AG09319 (cell line): ENCODE measurements around the gene GLS.

Experiments used
- DNase-seq: peaks from one replicate; pipeline ENCODE4 v3.0.0-alpha.2; 2010; ENCODE audit warnings: low read depth; ENCODE audit errors: extremely low read depth
- TF ChIP-seq, protein P1 (sequence below): IDR thresholded peaks from 2 replicates; pipeline ENCODE4 v1.5.1; 2011; ENCODE audit warnings: low read depth, mild to moderate bottlenecking, inconsistent platforms, low read length, moderate library complexity

The GLS gene

DNA sequence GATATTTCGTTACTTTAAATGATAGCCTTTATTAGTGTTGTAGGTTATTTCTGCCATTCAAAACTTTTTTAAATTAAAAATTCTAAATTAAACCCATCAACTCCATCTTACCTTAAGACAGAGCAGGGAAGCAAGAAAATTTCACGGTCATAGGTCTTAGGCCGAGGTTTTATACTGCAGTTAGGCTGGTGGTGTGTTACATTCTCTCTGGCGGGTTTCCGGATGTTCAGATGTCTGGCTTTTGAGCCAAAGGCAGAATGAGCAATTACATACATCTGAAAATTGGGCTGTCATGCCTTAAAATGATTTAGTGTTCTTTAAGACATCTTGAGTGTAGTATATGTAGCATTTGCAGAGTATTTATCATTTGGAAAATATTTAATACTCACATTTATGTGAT, 27.9 kb downstream of the GLS start:
- no peak for DNase-seq
- TF ChIP-seq, protein P1, sequence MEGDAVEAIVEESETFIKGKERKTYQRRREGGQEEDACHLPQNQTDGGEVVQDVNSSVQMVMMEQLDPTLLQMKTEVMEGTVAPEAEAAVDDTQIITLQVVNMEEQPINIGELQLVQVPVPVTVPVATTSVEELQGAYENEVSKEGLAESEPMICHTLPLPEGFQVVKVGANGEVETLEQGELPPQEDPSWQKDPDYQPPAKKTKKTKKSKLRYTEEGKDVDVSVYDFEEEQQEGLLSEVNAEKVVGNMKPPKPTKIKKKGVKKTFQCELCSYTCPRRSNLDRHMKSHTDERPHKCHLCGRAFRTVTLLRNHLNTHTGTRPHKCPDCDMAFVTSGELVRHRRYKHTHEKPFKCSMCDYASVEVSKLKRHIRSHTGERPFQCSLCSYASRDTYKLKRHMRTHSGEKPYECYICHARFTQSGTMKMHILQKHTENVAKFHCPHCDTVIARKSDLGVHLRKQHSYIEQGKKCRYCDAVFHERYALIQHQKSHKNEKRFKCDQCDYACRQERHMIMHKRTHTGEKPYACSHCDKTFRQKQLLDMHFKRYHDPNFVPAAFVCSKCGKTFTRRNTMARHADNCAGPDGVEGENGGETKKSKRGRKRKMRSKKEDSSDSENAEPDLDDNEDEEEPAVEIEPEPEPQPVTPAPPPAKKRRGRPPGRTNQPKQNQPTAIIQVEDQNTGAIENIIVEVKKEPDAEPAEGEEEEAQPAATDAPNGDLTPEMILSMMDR: no peak

DNA sequence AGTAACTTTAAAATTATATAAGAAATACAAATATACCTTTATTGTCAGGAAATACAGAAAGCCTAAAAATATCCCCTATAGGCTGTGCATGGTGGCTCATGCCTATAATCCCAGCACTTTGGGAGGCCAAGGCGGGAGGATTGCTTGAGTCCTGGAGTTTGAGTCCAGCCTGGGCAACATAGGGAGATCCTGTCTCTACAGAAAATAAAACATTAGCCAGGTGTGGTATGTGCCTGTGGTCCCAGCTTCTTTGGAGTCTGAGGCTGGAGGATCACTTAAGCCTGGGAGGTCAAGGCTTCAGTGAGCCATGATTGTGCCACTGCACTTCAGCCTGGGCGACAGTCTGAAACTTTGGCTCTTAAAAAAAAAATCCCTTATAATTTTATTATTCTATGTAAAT, 29.1 kb downstream of the GLS start:
- TF ChIP-seq, protein P1: no peak

DNA sequence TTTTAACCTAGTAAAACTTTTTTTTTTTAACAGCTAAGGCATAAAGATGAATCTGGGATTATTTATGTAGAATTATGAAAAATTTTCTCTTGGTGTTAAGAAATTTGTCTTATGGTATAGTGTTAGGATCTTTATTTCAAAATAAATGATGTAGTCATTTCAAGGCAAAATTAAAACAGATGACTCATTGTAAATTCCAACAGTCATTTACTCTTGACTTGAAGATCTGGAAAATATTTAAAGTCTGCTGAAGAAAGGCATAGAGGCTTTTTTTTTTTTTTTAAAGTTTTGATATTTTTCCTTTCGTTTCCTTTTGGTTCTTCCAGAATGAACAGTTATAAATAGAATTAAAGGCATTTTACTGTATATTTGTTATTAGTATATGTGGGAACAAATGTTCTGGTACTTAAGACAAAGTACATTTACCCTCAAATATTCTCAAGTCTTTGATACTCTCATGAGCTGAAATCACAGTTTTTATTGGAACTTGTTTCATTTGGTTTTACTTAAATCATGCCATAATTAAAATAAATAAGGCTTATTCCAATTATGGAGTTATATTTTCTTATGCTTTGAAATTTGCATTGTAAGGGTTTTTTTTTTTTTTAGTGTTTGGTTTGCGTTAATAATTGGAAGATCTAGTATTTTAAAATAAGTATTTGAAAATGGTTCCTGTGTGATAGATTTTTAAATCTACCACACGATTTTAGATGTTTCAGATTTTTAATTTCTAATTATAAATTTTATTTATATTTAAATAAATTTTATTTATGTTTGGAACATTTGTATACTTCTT, 29.9 kb downstream of the GLS start:
- DNase-seq: no peak
- TF ChIP-seq, protein P1: no peak

More for the DNA sequence above, 29.1 kb downstream of the GLS start:
- DNase-seq: no peak

DNA sequence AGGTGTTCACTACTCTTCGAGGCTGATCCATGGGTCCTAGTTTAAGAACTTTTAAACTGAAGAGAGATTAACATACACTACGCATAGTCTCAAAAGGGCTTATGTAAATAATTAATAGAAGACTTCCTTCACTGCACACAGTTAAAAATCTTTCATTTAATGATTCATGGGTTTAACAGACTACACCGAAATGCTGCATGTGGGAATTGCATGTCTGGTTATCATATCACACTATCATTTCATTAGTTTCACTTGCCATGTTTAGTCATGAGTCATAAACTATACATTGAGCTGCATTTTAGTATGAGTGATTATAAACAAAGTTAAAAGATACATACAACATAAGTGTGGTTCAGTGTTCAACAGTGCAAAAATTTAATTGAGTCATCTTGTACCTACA, 31.2 kb downstream of the GLS start:
- TF ChIP-seq, protein P1: no peak
- no peak for DNase-seq

DNA sequence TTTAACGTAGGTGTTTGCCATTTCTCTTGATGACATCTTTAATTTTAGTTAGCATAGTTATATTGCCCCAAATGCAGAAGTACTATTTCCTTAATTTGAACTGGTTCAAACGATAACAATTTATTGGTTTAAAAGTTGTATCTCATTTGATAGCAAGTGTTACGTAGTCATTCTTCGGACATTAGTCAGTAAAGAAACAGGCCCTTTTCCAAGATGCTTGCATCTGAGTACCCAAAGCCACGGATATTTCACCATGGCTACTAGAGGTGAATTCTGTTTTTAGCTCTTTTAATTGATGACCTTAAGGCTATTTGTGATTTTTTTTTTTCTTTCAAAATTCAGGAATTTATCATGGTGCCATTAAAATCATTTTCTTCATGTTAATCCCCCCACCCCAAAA, 32.1 kb downstream of the GLS start:
- TF ChIP-seq, protein P1: no peak
- no peak for DNase-seq

DNA sequence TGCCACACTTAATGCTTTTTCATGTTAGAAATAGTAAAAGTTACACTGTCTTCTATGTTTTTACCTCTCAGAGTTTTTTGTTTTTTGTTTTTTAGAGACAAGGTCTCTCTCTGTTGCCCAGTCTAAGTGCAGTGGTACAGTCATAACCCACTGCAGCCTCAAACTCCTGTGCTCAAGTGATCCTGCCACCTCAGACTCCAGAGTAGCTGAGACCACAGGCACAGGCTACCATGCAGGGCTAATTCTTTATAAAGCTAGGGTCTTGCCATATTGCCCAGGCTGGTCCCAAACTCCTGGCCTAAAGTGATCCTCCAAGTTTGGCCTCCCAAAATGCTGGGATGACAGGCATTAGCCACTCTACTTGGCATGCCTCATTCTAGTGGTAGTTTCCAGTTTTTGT, 33.1 kb downstream of the GLS start:
- TF ChIP-seq, protein P1: no peak
- no peak for DNase-seq

DNA sequence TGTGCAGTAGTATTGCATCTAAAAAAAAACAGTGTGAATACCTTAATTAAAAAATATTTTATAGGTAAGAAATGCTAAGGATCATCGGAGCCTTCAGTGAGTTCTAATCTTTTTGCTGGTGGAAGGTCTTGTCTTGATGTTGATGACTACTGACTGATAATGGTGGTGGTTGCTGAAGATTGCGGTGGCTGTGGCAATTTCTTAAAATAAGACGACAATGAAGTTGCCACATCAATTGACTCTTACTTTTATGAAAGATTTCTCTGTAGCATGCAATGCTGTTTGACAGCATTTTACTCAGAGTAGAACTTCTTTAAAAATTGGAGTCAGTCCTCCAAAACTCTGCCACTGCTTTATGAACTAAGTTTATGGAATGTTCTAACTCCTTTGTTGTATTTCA, 36.2 kb downstream of the GLS start:
- TF ChIP-seq, protein P1: no peak
- no peak for DNase-seq
